ENCODE results near the gene PGD.

Gene PGD

DNA sequence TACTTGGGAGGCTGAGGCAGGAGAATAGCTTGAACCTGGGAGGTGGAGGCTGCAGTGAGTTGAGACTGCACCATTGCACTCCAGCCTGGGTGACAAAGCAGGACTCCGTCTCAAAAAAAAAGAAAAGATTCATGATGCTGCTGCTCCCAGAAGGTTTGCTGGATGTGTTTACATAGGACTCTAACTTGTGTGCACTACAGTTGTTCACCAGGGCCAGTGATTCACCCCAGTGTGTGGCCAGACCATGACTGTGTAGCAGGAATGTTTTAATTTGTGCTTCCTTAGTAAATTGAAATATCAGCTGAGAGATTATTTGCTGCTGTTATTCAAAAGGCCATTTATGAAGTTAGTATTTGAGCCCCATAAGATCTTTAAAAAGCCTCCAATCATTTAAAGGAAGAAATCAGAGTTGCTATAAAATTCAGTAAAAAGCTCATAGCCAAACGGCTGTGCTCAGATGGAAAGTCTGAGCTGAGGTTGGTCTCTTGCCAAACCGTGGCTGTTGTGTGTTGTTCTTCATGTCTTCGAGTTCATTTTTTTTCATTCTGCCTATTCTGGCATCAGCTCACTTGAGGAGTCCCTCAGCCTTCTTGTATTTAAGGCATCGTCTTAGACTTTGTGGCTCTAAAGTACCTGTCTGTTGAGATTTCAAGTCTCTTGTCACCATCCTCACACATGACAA is 18.1 kb upstream of the PGD start:
- no peaks in the 10 kb centered on the region for H3K36me3 ChIP-seq (ENCODE audit: control insufficient read depth, insufficient read depth, low read length)
- H3K4me1 ChIP-seq (ENCODE audit: control insufficient read depth, insufficient read depth, low read length), result peaks cover 9% of the 10 kb centered on the region
- H3K4me3 ChIP-seq (ENCODE audit: low read length), result no peak overlapping the region
- H3K9ac ChIP-seq (ENCODE audit: low read length), result no peak overlapping the region
- no peaks in the 10 kb centered on the region for H3K9me3 ChIP-seq (ENCODE audit: control insufficient read depth, low read length)
- H3K27me3 ChIP-seq (ENCODE audit: control insufficient read depth, insufficient read depth, low read length), result no peaks in the 10 kb centered on the region

DNA sequence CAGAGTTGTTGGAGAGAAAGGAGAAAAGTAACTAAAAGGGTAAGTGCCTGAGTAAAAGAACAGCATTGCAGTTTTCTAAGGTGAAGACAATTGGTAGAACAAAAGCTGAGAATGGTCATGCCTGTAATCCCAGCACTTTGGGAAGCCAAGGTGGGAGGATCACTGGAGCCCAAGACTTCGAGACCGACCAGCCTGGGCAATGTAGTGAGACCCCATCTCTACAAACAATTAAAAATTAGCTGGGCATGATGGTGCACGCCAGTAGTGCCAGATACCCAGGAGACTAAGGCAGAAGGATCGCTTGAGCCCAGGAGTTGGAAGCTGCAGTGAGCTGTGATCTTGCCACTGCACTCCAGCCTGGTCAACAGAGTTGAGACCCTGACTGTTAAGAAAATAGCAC is 15.2 kb upstream of the PGD start:
- Histone ChIP-seq H3K36me3 (ENCODE audit: control insufficient read depth, insufficient read depth, low read length) (no peaks in the 10 kb centered on the region), H3K4me1 (ENCODE audit: control insufficient read depth, insufficient read depth, low read length) (peaks cover 28% of the 10 kb centered on the region), H3K27me3 (ENCODE audit: control insufficient read depth, insufficient read depth, low read length) (no peaks in the 10 kb centered on the region), H3K9ac (ENCODE audit: low read length) (no peak overlapping the region), H3K4me3 (ENCODE audit: low read length) (no peak overlapping the region), H3K9me3 (ENCODE audit: control insufficient read depth, low read length) (no peaks in the 10 kb centered on the region)

DNA sequence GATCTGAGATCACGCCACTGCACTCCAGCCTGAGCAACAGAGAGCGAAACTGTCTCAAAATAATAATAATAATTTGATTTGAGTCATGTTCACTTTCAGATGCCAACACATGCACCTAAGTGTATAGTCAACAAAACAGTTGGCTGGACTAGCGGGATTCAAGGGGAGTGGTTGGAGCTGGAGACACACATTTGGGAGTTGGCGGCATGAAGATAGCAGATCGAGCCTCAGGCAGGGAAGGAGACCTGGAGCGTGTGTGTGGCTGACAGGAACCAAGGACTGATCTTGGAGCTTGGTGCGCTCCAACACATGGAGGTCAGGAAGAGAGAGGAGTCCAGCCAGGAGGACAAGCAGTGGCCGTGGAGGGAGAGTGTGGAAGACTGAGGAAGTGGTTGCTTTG is 14.6 kb upstream of the PGD start:
- Histone ChIP-seq H3K27me3 (ENCODE audit: control insufficient read depth, insufficient read depth, low read length) (no peaks in the 10 kb centered on the region), H3K36me3 (ENCODE audit: control insufficient read depth, insufficient read depth, low read length) (no peaks in the 10 kb centered on the region), H3K4me1 (ENCODE audit: control insufficient read depth, insufficient read depth, low read length) (peaks cover 34% of the 10 kb centered on the region), H3K9ac (ENCODE audit: low read length) (no peak overlapping the region), H3K9me3 (ENCODE audit: control insufficient read depth, low read length) (no peaks in the 10 kb centered on the region), H3K4me3 (ENCODE audit: low read length) (no peak overlapping the region)

DNA sequence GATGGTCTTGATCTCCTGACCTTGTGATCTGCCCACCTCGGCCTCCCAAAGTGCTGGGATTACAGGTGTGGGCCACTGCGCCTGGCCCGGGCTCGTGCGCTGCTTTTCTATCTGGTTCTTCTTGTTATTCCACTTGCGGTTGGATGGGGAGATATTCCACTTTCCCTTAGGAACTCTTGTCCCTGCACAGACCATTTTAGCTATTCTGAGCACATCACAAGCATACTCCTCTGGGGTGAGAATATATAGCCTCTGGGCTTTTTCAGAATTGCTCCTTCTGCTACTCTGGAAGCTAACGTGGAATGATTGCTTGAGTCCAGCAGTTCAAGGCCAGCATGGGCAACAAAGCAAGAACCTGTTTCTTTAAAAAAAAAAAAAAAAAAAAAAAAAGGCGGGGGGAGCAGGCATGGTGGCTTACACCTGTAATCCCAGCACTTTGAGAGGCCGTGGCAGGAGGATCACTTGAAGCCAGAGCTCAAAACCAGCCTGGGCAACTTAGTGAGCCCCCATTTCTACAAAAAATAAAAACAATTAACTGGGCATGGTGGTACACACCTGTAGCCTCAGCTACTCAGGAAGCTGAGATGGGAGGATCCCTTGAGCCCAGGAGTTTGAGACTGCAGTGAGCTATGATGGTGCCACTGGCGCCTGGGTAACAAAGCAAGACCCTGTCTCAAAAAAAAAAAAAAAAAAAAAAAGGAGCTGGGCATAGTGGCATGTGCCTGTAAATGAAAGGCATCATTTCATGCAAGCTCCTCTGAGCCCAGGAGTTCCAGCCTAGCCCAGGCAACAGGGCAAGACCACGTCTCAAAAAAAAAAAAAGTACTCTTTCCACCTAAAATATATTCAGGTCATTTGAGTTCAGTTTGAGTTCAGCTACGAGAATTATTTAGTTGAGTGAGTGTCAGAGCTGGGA is 11.8 kb upstream of the PGD start:
- no peaks in the 10 kb centered on the region for H3K27me3 ChIP-seq (ENCODE audit: control insufficient read depth, insufficient read depth, low read length)
- H3K9ac ChIP-seq (ENCODE audit: low read length), result peak overlapping the region; percentile 48
- no peaks in the 10 kb centered on the region for H3K36me3 ChIP-seq (ENCODE audit: control insufficient read depth, insufficient read depth, low read length)
- H3K4me1 ChIP-seq (ENCODE audit: control insufficient read depth, insufficient read depth, low read length), result peaks cover 26% of the 10 kb centered on the region
- H3K4me3 ChIP-seq (ENCODE audit: low read length), result no peak overlapping the region
- H3K9me3 ChIP-seq (ENCODE audit: control insufficient read depth, low read length), result no peaks in the 10 kb centered on the region

DNA sequence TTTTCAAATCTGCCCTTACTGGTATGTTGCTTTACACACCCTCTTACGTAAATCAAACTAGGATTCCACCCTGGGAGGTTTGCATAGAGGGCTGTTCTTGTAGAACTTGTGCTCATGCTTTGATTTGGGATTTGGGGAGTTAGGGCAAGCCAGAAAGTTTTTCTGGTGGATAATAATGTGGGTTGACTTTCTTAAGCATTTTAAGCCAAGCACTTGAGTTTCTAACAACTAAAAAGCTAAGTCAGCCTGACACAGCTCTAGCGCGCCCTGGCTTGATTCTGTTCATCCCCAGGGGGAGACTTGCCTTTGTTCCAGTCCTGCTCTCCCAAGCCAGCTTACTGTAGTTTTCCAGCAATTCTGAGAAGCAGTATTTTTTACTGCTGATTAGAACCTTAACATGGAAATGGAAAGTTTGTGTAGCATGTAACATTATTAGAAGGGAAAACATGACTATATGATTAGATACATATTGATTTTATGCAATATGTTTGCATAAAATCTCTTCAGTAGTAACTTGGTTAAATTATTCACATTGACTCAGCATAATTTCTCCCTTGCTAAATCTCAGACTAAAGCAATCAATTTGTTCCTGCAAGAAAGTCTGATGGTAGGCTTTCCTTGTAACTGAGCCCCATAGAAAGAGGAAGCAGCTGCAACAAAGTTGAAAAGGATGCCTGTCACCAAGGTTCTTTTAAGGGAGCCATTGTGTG is 11.0 kb upstream of the PGD start:
- Histone ChIP-seq H3K36me3 (ENCODE audit: control insufficient read depth, insufficient read depth, low read length) (no peaks in the 10 kb centered on the region), H3K9ac (ENCODE audit: low read length) (peak overlapping the region; percentile 48), H3K4me1 (ENCODE audit: control insufficient read depth, insufficient read depth, low read length) (peaks cover 26% of the 10 kb centered on the region), H3K4me3 (ENCODE audit: low read length) (no peak overlapping the region), H3K9me3 (ENCODE audit: control insufficient read depth, low read length) (no peaks in the 10 kb centered on the region), H3K27me3 (ENCODE audit: control insufficient read depth, insufficient read depth, low read length) (no peaks in the 10 kb centered on the region)

DNA sequence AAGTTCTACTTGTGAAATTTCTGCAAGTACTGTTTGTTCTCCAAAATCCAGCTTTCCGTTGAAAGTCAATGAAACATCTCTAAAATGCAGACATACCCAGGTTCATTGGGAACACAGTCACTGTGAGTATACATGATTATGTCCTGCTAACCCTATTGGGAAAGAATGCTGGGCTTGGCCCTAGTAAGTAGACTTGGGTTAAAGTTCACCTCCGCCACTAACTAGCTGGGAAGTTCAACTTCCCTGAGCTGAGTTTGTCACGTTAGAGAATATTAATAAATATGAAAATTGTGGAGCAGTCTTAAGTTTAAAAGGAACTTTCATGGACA is 10.5 kb upstream of the PGD start:
- H3K27me3 ChIP-seq (ENCODE audit: control insufficient read depth, insufficient read depth, low read length), result no peaks in the 10 kb centered on the region
- H3K9me3 ChIP-seq (ENCODE audit: control insufficient read depth, low read length), result no peaks in the 10 kb centered on the region
- H3K4me3 ChIP-seq (ENCODE audit: low read length), result no peak overlapping the region
- H3K9ac ChIP-seq (ENCODE audit: low read length), result no peak overlapping the region
- peaks cover 26% of the 10 kb centered on the region for H3K4me1 ChIP-seq (ENCODE audit: control insufficient read depth, insufficient read depth, low read length)
- no peaks in the 10 kb centered on the region for H3K36me3 ChIP-seq (ENCODE audit: control insufficient read depth, insufficient read depth, low read length)

DNA sequence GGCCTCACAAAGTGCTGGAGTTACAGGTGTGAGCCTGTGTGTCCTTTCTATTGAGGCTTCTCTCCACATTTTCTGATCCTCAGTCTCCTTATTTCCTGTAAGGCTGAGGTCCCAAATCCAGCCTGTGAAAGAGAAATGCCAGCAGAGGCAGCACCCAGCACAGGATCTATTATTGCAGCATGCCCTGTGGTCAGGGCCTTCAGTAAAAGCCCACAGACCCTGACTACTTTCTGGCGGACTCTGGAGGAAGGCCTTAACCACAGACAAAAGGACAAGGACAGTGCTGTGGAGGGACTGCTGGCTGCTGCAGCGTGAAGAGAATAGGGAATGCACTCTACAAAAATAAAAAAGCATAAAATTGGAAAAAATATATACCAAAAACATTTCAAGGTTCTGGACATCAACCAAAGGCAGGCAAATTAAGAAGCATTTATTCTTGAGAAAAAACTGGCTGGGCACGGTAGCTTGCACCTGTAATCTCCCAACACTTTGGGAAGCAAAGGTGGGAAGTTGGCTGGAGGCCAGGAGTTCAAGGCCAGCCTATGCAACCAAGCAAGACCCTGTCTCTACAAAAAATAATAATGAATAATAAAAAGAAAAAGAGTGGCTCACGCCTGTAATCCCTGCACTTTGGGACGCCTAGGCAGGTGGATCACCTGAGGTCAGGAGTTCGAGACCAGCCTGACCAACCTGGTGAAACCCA is 9.4 kb upstream of the PGD start:
- no peak overlapping the region for H3K9ac ChIP-seq (ENCODE audit: low read length)
- H3K27me3 ChIP-seq (ENCODE audit: control insufficient read depth, insufficient read depth, low read length), result no peaks in the 10 kb centered on the region
- peaks cover 26% of the 10 kb centered on the region for H3K4me1 ChIP-seq (ENCODE audit: control insufficient read depth, insufficient read depth, low read length)
- no peak overlapping the region for H3K4me3 ChIP-seq (ENCODE audit: low read length)
- no peaks in the 10 kb centered on the region for H3K36me3 ChIP-seq (ENCODE audit: control insufficient read depth, insufficient read depth, low read length)
- no peaks in the 10 kb centered on the region for H3K9me3 ChIP-seq (ENCODE audit: control insufficient read depth, low read length)

DNA sequence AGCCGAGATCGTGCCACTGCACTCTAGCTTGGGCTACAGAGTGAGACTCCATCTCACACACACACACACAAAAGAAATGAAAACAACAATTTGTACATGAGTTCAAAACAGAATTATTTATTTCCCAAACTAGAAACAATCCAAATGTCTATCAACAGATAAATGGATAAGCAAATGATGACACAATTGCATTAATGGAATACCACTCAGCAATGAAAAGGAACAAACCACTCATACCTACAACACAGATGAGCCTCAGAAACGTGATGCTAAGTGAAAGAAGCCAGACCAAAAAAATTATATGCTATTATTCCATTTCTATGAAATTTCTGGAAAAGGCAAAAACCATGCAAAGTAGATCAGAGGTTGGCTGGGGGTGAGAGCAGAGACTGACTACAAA is 2.0 kb upstream of the PGD start:
- Histone ChIP-seq H3K9me3 (ENCODE audit: control insufficient read depth, low read length) (no peaks in the 10 kb centered on the region), H3K36me3 (ENCODE audit: control insufficient read depth, insufficient read depth, low read length) (no peaks in the 10 kb centered on the region), H3K4me1 (ENCODE audit: control insufficient read depth, insufficient read depth, low read length) (peaks cover 13% of the 10 kb centered on the region), H3K9ac (ENCODE audit: low read length) (no peak overlapping the region), H3K4me3 (ENCODE audit: low read length) (no peak overlapping the region), H3K27me3 (ENCODE audit: control insufficient read depth, insufficient read depth, low read length) (no peaks in the 10 kb centered on the region)

DNA sequence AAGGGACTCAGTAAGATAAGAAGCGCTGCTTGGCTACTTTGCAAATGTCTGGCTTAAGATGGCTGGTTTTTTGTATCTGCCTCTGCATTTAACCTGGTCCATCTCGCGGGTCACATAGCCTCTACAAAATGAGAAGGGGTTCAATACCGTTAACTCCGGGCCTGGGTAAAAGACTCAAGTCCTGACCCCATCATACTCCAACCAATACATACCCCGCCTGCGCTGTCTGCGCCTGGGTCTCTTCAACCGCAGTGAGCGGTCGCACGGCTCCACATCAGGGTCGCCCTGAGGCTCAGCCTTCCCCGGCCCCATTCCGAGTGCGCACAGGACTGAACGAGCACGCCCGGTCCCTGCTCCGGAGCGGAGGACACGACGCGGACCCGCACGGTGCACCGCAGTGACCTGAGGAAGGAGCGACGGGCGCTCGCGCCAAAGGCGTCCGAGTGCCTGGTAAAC is 558 bp upstream of the PGD start:
- H3K36me3 ChIP-seq (ENCODE audit: control insufficient read depth, insufficient read depth, low read length), result no peaks in the 10 kb centered on the region
- H3K9ac ChIP-seq (ENCODE audit: low read length), result peak overlapping the region; percentile 61
- H3K4me1 ChIP-seq (ENCODE audit: control insufficient read depth, insufficient read depth, low read length), result peaks cover 13% of the 10 kb centered on the region
- H3K27me3 ChIP-seq (ENCODE audit: control insufficient read depth, insufficient read depth, low read length), result no peaks in the 10 kb centered on the region
- peak overlapping the region; percentile 82 for H3K4me3 ChIP-seq (ENCODE audit: low read length)
- no peaks in the 10 kb centered on the region for H3K9me3 ChIP-seq (ENCODE audit: control insufficient read depth, low read length)

DNA sequence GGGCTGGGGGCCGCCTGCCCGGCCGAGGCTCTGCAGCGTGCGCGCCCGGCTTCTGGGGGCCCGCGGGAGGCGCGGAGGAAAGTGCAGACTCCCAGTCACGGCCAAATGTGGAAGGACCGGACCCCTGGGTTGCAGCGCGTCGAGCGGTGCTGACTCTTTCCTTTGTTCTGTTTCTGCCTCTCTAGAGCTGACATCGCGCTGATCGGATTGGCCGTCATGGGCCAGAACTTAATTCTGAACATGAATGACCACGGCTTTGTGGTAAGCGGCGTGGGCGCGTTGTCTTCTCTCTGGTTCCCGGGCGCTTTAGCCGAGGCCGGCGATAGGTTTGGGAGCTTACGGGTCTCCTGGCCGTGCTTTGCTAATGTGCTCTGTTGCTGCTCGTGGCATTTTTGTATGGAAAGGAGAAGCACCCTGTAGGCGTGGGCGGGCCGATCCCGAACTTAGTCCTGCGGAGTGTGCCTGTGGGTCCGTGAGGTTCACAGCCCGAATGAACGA is 629 bp downstream of the PGD start:
- Histone ChIP-seq H3K9ac (ENCODE audit: low read length) (peak overlapping the region; percentile 75), H3K9me3 (ENCODE audit: control insufficient read depth, low read length) (no peaks in the 10 kb centered on the region), H3K4me3 (ENCODE audit: low read length) (peak overlapping the region; percentile 82), H3K4me1 (ENCODE audit: control insufficient read depth, insufficient read depth, low read length) (peaks cover 13% of the 10 kb centered on the region), H3K36me3 (ENCODE audit: control insufficient read depth, insufficient read depth, low read length) (peaks cover 2% of the 10 kb centered on the region), H3K27me3 (ENCODE audit: control insufficient read depth, insufficient read depth, low read length) (no peaks in the 10 kb centered on the region)

DNA sequence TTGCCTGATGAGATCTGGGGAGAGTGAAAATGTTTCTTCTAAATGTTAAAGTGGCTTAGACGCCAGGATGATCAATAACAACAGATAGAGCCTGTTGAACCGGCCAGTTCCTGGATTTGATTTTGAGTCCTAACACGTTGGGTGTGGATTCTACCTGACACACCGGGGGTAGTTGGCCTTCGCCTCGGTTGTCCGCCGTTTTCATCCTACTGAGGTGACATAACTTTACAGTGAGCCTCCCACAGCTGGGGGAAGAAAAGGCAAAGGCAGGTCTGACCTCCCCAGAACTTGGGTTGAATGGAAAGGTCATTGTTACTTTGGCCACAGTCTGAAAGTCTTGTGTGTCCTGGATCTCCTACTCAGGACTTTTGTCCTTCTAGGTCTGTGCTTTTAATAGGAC is 1.1 kb downstream of the PGD start:
- Histone ChIP-seq H3K36me3 (ENCODE audit: control insufficient read depth, insufficient read depth, low read length) (peaks cover 6% of the 10 kb centered on the region), H3K9me3 (ENCODE audit: control insufficient read depth, low read length) (no peaks in the 10 kb centered on the region), H3K4me3 (ENCODE audit: low read length) (peak overlapping the region; percentile 82), H3K27me3 (ENCODE audit: control insufficient read depth, insufficient read depth, low read length) (no peaks in the 10 kb centered on the region), H3K9ac (ENCODE audit: low read length) (peak overlapping the region; percentile 75), H3K4me1 (ENCODE audit: control insufficient read depth, insufficient read depth, low read length) (peaks cover 13% of the 10 kb centered on the region)
